Measurements from ENCODE around the gene LMAN2. TPM values are rescaled to one million over a fixed set of nuclear protein-coding genes. Genes with fewer than 3 reads are reported as not detected.

LMAN2 gene
- total RNA-seq, 4 donors from 2014 or later, result 309 to 465 (median 383) TPM

- Histone ChIP-seq H3K36me3 (no peaks in the 10 kb centered on the region), H3K9me3 (no peaks in the 10 kb centered on the region), H3K4me1 (peaks cover 14 to 20% of the 10 kb centered on the region in 2 donors), H3K4me3 (replicated peaks in 1 of 3) (no peak overlapping the region), H3K27ac (no peak overlapping the region), H3K27me3 (no peaks in the 10 kb centered on the region)
- DNase-seq, result no peak
- intact Hi-C loops (cut with DNase I), result loop anchor here (5.0 kb wide), 3 partner anchors 39 to 186 kb away; partner anchors contain the start of gene LMAN2
- TF ChIP-seq CTCF (IDR thresholded peaks at IDR 0.05), result no peak
- TF ChIP-seq POLR2A (IDR thresholded peaks at IDR 0.05), result no peak
- WGBS, 2 donors, result 94 to 95% methylated on average over 15 of the region's 15 CpGs
These were observed 37.8 kb downstream of the LMAN2 start for GRCh38 chr5:177313561-177314259.

GRCh38 chr5:177312649-177313181, 38.8 kb downstream of the LMAN2 start:
- no peaks in the 10 kb centered on the region for H3K36me3 ChIP-seq
- no peak overlapping the region for H3K27ac ChIP-seq
- no peaks in the 10 kb centered on the region for H3K27me3 ChIP-seq
- H3K9me3 ChIP-seq, result no peaks in the 10 kb centered on the region
- H3K4me3 ChIP-seq (replicated peaks in 1 of 3), result peak overlapping the region in 1 of 3 donors; percentile 40
- WGBS, 2 donors, result 17 to 19% methylated on average over 5 to 7 of the region's 19 CpGs
- TF ChIP-seq POLR2A (IDR thresholded peaks at IDR 0.05) (no peak), CTCF (IDR thresholded peaks at IDR 0.05) (no peak)
- peaks cover 14 to 20% of the 10 kb centered on the region in 2 donors for H3K4me1 ChIP-seq
- no peak for DNase-seq
- intact Hi-C loops (cut with DNase I), result loop anchor here (5.0 kb wide), 3 partner anchors 40 to 185 kb away; partner anchors contain the start of gene LMAN2

GRCh38 chr5:177311723-177312648, 39.5 kb downstream of the LMAN2 start, which contains the start of gene MXD3:
Gene MXD3 (minus strand): TSS chr5:177311898. CDS start chr5:177311830, 68 bp downstream.
- intact Hi-C loops (cut with DNase I), result loop anchor here (5.0 kb wide), 3 partner anchors 40 to 185 kb away; partner anchors contain the start of gene LMAN2

GRCh38 chr5:177311392-177311722, 40.1 kb downstream of the LMAN2 start:
- intact Hi-C loops (cut with DNase I), result loop anchor here (5.0 kb wide), 3 partner anchors 41 to 184 kb away; partner anchors contain the start of gene LMAN2
- Histone ChIP-seq H3K27me3 (no peaks in the 10 kb centered on the region), H3K36me3 (peaks cover 7 to 11% of the 10 kb centered on the region in 2 donors), H3K4me1 (peaks cover 14 to 20% of the 10 kb centered on the region in 2 donors), H3K9me3 (no peaks in the 10 kb centered on the region), H3K4me3 (replicated peaks in 1 of 3) (peak overlapping the region in 1 of 3 donors; percentile 40), H3K27ac (no peak overlapping the region)
- DNase-seq, result peak in 1 of 2 donors; percentile 30
- WGBS, 2 donors, result 2 to 3% methylated on average over 8 to 10 of the region's 23 CpGs
- TF ChIP-seq POLR2A (IDR thresholded peaks at IDR 0.05) (no peak), CTCF (IDR thresholded peaks at IDR 0.05) (no peak)

More at GRCh38 chr5:177311723-177312648, 39.5 kb downstream of the LMAN2 start, which contains the start of gene MXD3:
- TF ChIP-seq POLR2A (IDR thresholded peaks at IDR 0.05), result no peak
- no peak within 1 kb of the TSS for H3K27ac ChIP-seq
- peak within 1 kb of the TSS in 2 of 3 donors; percentile 2 to 40 for H3K4me3 ChIP-seq (replicated peaks in 1 of 3)
- H3K4me1 ChIP-seq, result peaks cover 14 to 20% of the 10 kb centered on the region in 2 donors
- H3K36me3 ChIP-seq, result peaks cover 2 to 6% of the 10 kb centered on the region in 2 donors
- H3K9me3 ChIP-seq, result no peaks in the 10 kb centered on the region
- DNase-seq, result peak; percentile 98 to 99
- H3K27me3 ChIP-seq, result no peaks in the 10 kb centered on the region
- WGBS, 2 donors, result 0 to 2% methylated on average over 21 to 24 of the region's 78 CpGs
